CD14-positive monocyte (primary cell): ENCODE measurements around the gene HNF1B. TPM values are rescaled to one million over a fixed set of nuclear protein-coding genes. Genes with fewer than 3 reads are reported as not detected.

Experiments
- DNase-seq, 3 donors: peaks; one replicate each; pipeline ENCODE4 v3.0.0-alpha.2; 2011 to 2022
- H2AFZ ChIP-seq: 2 replicates; pipeline ENCODE4 v1.6.0; 2012; ENCODE audit warnings: mild to moderate bottlenecking, low read depth, low read length, inconsistent platforms; ENCODE audit not compliant: insufficient read depth, poor library complexity, severe bottlenecking
- H3K27ac ChIP-seq, 2 donors: 1 replicate in 1 of 2; 2 replicates in 1 of 2; pipeline ENCODE4 v1.5.1; 2012 to 2013; ENCODE audit warnings: low read length in 2 of 2, control low read depth in 1 of 2, inconsistent platforms in 1 of 2, low read depth in 1 of 2, mild to moderate bottlenecking in 1 of 2
- H3K27me3 ChIP-seq, 2 donors: one replicate each; pipeline versions ENCODE4 v1.6.0 to v1.6.1; 2011 to 2013; ENCODE audit warnings: low read length in 2 of 2; ENCODE audit not compliant: control insufficient read depth in 2 of 2, insufficient read depth in 2 of 2
- H3K36me3 ChIP-seq, 2 donors: replicated peaks in 1 of 2; 1 replicate in 1 of 2; 2 replicates in 1 of 2; pipeline versions ENCODE4 v1.5.1 to v1.6.1; 2012 to 2013; ENCODE audit warnings: low read length in 2 of 2, control low read depth in 1 of 2, inconsistent platforms in 1 of 2, mild to moderate bottlenecking in 1 of 2; ENCODE audit not compliant: insufficient read depth in 2 of 2, control insufficient read depth in 1 of 2
- H3K4me1 ChIP-seq, 2 donors: 1 replicate in 1 of 2; 2 replicates in 1 of 2; pipeline versions ENCODE4 v1.5.1 to v1.6.1; 2012 to 2013; ENCODE audit warnings: low read length in 2 of 2, control low read depth in 1 of 2, inconsistent platforms in 1 of 2, mild to moderate bottlenecking in 1 of 2, moderate library complexity in 1 of 2; ENCODE audit not compliant: insufficient read depth in 2 of 2, control insufficient read depth in 1 of 2
- H3K4me2 ChIP-seq: replicated peaks from 2 replicates; pipeline ENCODE3; 2012; ENCODE audit warnings: low read length, moderate library complexity, mild to moderate bottlenecking; ENCODE audit not compliant: poor library complexity, severe bottlenecking; ENCODE audit errors: extremely low read depth
- H3K4me3 ChIP-seq, 3 experiments: fragments of 200-600 bp in 1 of 3; sonication (generic) in 1 of 3; replicated peaks in 1 of 3; 1 replicate in 2 of 3; 2 replicates in 1 of 3; pipeline ENCODE4 v1.5.1; 2011 to 2013; ENCODE audit warnings: low read length in 3 of 3, mild to moderate bottlenecking in 3 of 3, control low read depth in 2 of 3, low read depth in 2 of 3, inconsistent platforms in 1 of 3, moderate library complexity in 1 of 3
- H3K79me2 ChIP-seq: 2 replicates; pipeline ENCODE4 v1.6.0; 2012; ENCODE audit warnings: mild to moderate bottlenecking, control low read depth, inconsistent platforms, low read length, moderate library complexity; ENCODE audit not compliant: insufficient read depth
- H3K9ac ChIP-seq: 2 replicates; pipeline ENCODE4 v1.6.0; 2017; ENCODE audit warnings: low read length, mild to moderate bottlenecking; ENCODE audit not compliant: insufficient read depth, poor library complexity, severe bottlenecking
- H3K9me3 ChIP-seq, 2 donors: replicated peaks in 1 of 2; 1 replicate in 1 of 2; 2 replicates in 1 of 2; pipeline versions ENCODE4 v1.5.1 to v1.6.1; 2012 to 2013; ENCODE audit warnings: low read length in 2 of 2, control low read depth in 1 of 2; ENCODE audit not compliant: control insufficient read depth in 1 of 2, insufficient read depth in 1 of 2
- H4K20me1 ChIP-seq: 2 replicates; pipeline ENCODE4 v1.6.0; 2012; ENCODE audit warnings: mild to moderate bottlenecking, low read length, control low read depth, moderate library complexity; ENCODE audit not compliant: insufficient read depth
- H3K27ac Mint-ChIP-seq, 7 donors: one replicate each; pipeline ENCODE4 v1.8.0; 2020; ENCODE audit warnings: mild to moderate bottlenecking in 7 of 7, mixed read lengths in 7 of 7, moderate library complexity in 6 of 7, inconsistent platforms in 2 of 7
- H3K27me3 Mint-ChIP-seq, 3 donors: one replicate each; pipeline ENCODE4 v1.8.0; 2021 to 2022; ENCODE audit warnings: low read depth in 3 of 3, mild to moderate bottlenecking in 3 of 3, mixed read lengths in 3 of 3, moderate library complexity in 3 of 3, inconsistent platforms in 1 of 3
- H3K36me3 Mint-ChIP-seq, 2 donors: one replicate each; pipeline ENCODE4 v1.8.0; 2020; ENCODE audit warnings: mixed read lengths in 2 of 2, inconsistent platforms in 1 of 2, mild to moderate bottlenecking in 1 of 2
- H3K4me1 Mint-ChIP-seq: one replicate; pipeline ENCODE4 v1.8.0; 2020; ENCODE audit warnings: mild to moderate bottlenecking, mixed read lengths
- H3K4me3 Mint-ChIP-seq, 2 donors: one replicate each; pipeline ENCODE4 v1.8.0; 2020; ENCODE audit warnings: mild to moderate bottlenecking in 2 of 2, mixed read lengths in 2 of 2, moderate library complexity in 1 of 2
- H3K9me3 Mint-ChIP-seq, 7 donors: one replicate each; pipeline ENCODE4 v1.8.0; 2020 to 2022; ENCODE audit warnings: mixed read lengths in 7 of 7, mild to moderate bottlenecking in 6 of 7, moderate library complexity in 6 of 7, inconsistent platforms in 2 of 7
- WGBS: methylation state at CpG from one replicate; pipeline ENCODE4 v1.1.5; 2013; ENCODE audit warnings: missing lambda C conversion rate; ENCODE audit not compliant: insufficient coverage; 5-methylcytosine and 5-hydroxymethylcytosine counted together
- intact Hi-C, 2 donors: fragments of 100-400 bp; cut with micrococcal nuclease; formaldehyde crosslinking; loops; one replicate each; pipeline versions ENCODE4 v1.15.0 to v1.15.1; 2023
- polyA plus RNA-seq, 3 donors: library from polyadenylated mRNA; depleted of rRNA in 1 of 3; unstranded in 2 of 3; stranded (reverse) in 1 of 3; fragments of 300-500 nt in 2 of 3; fragments of >200 nt in 1 of 3; fragmentation: Illumina TruSeq in 2 of 3; gene quantifications; 1 replicate in 2 of 3; 2 replicates in 1 of 3; pipeline ENCODE4 v1.2.3, GENCODE V29; 2012 to 2021
- TF ChIP-seq, protein P1 (sequence below): fragments of 200-600 bp; IDR thresholded peaks from one replicate; pipeline ENCODE4 v1.8.0; 2022; ENCODE audit warnings: antibody characterized with exemption, mild to moderate bottlenecking

The HNF1B gene
- polyA plus RNA-seq, 3 donors = not detected

DNA sequence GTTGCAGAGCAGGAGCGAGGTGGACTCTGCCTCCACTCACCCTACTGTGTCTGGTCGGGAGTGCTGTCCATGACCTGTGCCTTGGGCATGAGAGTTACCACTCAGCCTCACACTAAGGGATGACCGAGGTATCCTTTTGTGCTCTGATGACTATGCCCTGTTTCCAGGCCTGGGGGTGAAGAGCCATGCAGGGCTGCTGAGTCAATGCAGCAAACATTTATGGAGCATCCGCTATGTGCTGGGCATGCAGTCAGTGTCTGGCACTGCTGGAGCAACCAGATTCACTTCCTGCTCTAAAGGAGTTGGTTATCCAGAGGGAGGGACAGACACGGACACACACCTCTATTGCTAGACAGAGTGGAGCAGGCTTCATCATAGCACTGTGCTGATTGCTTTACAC, 7.6 kb upstream of the HNF1B start:
- Histone ChIP-seq H3K36me3 (no peaks in the 10 kb centered on the region), H3K4me1 (peaks cover 0 to 7% of the 10 kb centered on the region in 2 donors), H3K9me3 (no peaks in the 10 kb centered on the region), H3K4me2 (no peak overlapping the region), H3K27ac (no peak overlapping the region), H4K20me1 (no peaks in the 10 kb centered on the region), H3K9ac (no peak overlapping the region), H3K79me2 (no peaks in the 10 kb centered on the region), H3K27me3 (peaks cover 9 to 19% of the 10 kb centered on the region in 2 donors), H2AFZ (no peak overlapping the region), H3K4me3 (no peak overlapping the region)
- Mint-ChIP-seq H3K4me3 (no peak overlapping the region), H3K27me3 (peaks cover 33 to 39% (median 38%) of the 10 kb centered on the region in 3 donors), H3K27ac (peak overlapping the region in 1 of 7 donors; percentile 28), H3K36me3 (no peaks in the 10 kb centered on the region), H3K9me3 (no peaks in the 10 kb centered on the region), H3K4me1 (peaks cover 6% of the 10 kb centered on the region)
- 95% methylated on average over 3 of the region's 5 CpGs for WGBS
- intact Hi-C loops = no loop called here
- TF ChIP-seq, protein P1, sequence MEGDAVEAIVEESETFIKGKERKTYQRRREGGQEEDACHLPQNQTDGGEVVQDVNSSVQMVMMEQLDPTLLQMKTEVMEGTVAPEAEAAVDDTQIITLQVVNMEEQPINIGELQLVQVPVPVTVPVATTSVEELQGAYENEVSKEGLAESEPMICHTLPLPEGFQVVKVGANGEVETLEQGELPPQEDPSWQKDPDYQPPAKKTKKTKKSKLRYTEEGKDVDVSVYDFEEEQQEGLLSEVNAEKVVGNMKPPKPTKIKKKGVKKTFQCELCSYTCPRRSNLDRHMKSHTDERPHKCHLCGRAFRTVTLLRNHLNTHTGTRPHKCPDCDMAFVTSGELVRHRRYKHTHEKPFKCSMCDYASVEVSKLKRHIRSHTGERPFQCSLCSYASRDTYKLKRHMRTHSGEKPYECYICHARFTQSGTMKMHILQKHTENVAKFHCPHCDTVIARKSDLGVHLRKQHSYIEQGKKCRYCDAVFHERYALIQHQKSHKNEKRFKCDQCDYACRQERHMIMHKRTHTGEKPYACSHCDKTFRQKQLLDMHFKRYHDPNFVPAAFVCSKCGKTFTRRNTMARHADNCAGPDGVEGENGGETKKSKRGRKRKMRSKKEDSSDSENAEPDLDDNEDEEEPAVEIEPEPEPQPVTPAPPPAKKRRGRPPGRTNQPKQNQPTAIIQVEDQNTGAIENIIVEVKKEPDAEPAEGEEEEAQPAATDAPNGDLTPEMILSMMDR = no peak
- no peak for DNase-seq

DNA sequence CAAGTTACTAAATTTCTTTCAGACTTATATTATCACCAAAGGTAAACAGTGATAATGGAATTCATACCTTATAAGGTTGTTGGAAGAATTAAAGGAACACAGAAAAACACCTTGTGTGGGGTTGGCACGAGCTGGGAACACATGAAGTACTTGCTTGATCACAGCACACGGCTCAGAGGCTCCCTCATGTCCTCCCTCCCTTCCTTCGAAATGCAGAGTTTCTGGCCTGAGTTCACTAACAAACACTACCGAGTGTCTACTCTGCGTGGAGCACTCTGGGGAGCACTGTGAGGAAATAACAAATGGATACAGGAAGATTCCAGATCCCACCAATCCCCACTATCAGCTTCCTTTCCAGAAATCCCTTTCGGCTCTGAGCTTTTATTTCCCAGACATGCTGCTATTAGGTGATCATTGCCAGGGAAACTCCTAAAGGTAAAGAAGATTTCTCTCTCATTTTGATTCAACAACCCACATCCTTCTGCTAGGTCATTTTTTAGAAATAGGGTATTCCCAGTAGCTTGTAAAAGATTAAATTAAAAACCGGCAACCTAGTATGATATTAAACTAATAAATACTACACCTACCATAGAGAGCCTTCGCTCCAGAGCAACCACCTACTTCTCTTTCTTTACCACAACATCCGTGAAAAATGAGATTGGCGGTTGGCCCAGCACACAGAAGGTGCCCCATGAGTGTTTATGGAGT, 6.1 kb upstream of the HNF1B start:
- no peak overlapping the region for H3K27ac Mint-ChIP-seq
- Histone ChIP-seq H3K36me3 (no peaks in the 10 kb centered on the region), H3K4me2 (no peak overlapping the region), H3K4me1 (peaks cover 0 to 2% of the 10 kb centered on the region in 2 donors), H3K4me3 (no peak overlapping the region), H2AFZ (no peak overlapping the region), H3K9me3 (peaks cover 0 to 11% of the 10 kb centered on the region in 2 donors), H3K27me3 (peaks cover 25 to 35% of the 10 kb centered on the region in 2 donors), H3K79me2 (no peaks in the 10 kb centered on the region), H3K27ac (no peak overlapping the region), H4K20me1 (no peaks in the 10 kb centered on the region), H3K9ac (no peak overlapping the region)
- TF ChIP-seq, protein P1 = no peak
- H3K4me3 Mint-ChIP-seq = peak overlapping the region in 1 of 2 donors; percentile 35
- H3K9me3 Mint-ChIP-seq = peaks cover 0 to 2% (median 0%) of the 10 kb centered on the region in 7 donors
- H3K36me3 Mint-ChIP-seq = no peaks in the 10 kb centered on the region
- peaks cover 4% of the 10 kb centered on the region for H3K4me1 Mint-ChIP-seq
- H3K27me3 Mint-ChIP-seq = peaks cover 45 to 55% (median 54%) of the 10 kb centered on the region in 3 donors
- intact Hi-C loops = no loop called here
- no peak for DNase-seq
- WGBS = no CpG with 5 or more reads among the region's 10 CpGs
